OCI-LY7 (cell line): Measurements from ENCODE around the gene ABR. TPM values are rescaled to one million over a fixed set of nuclear protein-coding genes. Genes with fewer than 3 reads are reported as not detected.

Experiments
- BruUV-seq: library from RNA; stranded (reverse); fragments of 400-500 nt; replicated peaks from 2 replicates; lab custom pipeline; 2021; lab: Mats Ljungman, UMichigan
- CTCF ChIA-PET: fragments of 300-600 bp; sonication (Branson Sonifier 250); formaldehyde crosslinking; loops from one replicate; lab custom pipeline; 2022; ENCODE audit warnings: antibody characterized with exemption; ENCODE audit not compliant: unreplicated experiment; lab: Charles Lee
- POLR2A ChIA-PET: fragments of 300-600 bp; sonication (Branson Sonifier 250); formaldehyde crosslinking; loops from one replicate; lab custom pipeline; 2022; ENCODE audit warnings: antibody characterized with exemption; lab: Charles Lee
- DNase-seq: peaks from one replicate; pipeline ENCODE4 v3.0.0-alpha.2; 2015; ENCODE audit warnings: low spot score
- H2AFZ ChIP-seq: fragments of 200-600 bp; sonication (generic), shearing (Covaris generic); 2 replicates; pipeline ENCODE4 v1.6.1; 2014; ENCODE audit warnings: mild to moderate bottlenecking, antibody characterized with exemption, low read length, moderate library complexity
- H3K27ac ChIP-seq: fragments of 200-600 bp; sonication (generic); 2 replicates; pipeline ENCODE4 v1.5.1; 2014; ENCODE audit warnings: mixed run types, low read depth, mild to moderate bottlenecking, moderate library complexity, low read length, inconsistent platforms; ENCODE audit not compliant: poor library complexity, severe bottlenecking
- H3K36me3 ChIP-seq: fragments of 200-600 bp; sonication (generic); 2 replicates; pipeline ENCODE4 v1.6.1; 2014; ENCODE audit warnings: mild to moderate bottlenecking, antibody characterized with exemption, low read length, moderate library complexity, mixed read lengths; ENCODE audit not compliant: insufficient read depth
- H3K4me1 ChIP-seq: fragments of 200-600 bp; sonication (generic); 2 replicates; pipeline ENCODE4 v1.5.1; 2014; ENCODE audit warnings: mild to moderate bottlenecking, low read length; ENCODE audit not compliant: insufficient read depth, poor library complexity, severe bottlenecking
- H3K4me2 ChIP-seq: fragments of 200-600 bp; sonication (generic); 2 replicates; pipeline ENCODE4 v1.6.1; 2014; ENCODE audit warnings: mild to moderate bottlenecking, low read length
- H3K4me3 ChIP-seq: fragments of 200-600 bp; sonication (generic); 2 replicates; pipeline ENCODE4 v1.5.1; 2014; ENCODE audit warnings: mild to moderate bottlenecking, low read depth, low read length; ENCODE audit not compliant: poor library complexity, severe bottlenecking
- H3K79me2 ChIP-seq: fragments of 200-600 bp; sonication (generic); 2 replicates; pipeline ENCODE4 v1.6.1; 2016; ENCODE audit warnings: low read depth, mild to moderate bottlenecking, low read length, moderate library complexity, mixed read lengths; ENCODE audit not compliant: insufficient read depth
- H3K9me2 ChIP-seq: fragments of 200-600 bp; sonication (generic); 2 replicates; pipeline ENCODE4 v1.6.1; 2016; ENCODE audit warnings: mild to moderate bottlenecking, low read length, mixed read lengths; ENCODE audit not compliant: insufficient read depth
- H3K9me3 ChIP-seq: fragments of 200-600 bp; sonication (generic); 2 replicates; pipeline ENCODE4 v1.6.1; 2014; ENCODE audit warnings: mild to moderate bottlenecking, mixed run types, low read length, mixed read lengths
- H4K20me1 ChIP-seq: fragments of 200-600 bp; sonication (generic); 2 replicates; pipeline ENCODE4 v1.6.1; 2014; ENCODE audit warnings: mild to moderate bottlenecking, antibody characterized with exemption, low read length, moderate library complexity, mixed read lengths; ENCODE audit not compliant: insufficient read depth
- EZH2phosphoT487 ChIP-seq: fragments of 200-600 bp; sonication (generic); IDR thresholded peaks from 2 replicates; pipeline ENCODE4 v1.6.1; 2018; ENCODE audit warnings: low read depth, borderline replicate concordance, mild to moderate bottlenecking, mixed run types, antibody characterized with exemption, low read length, moderate library complexity, mixed read lengths
- intact Hi-C: fragments of 100-400 bp; cut with micrococcal nuclease; formaldehyde crosslinking; loops from one replicate; pipeline ENCODE4 v1.10.0; 2022; ENCODE audit not compliant: unreplicated experiment
- total RNA-seq, 2 experiments: library from RNA; depleted of rRNA in 1 of 2; stranded (reverse); fragments of >200 nt in 1 of 2; shearing (Covaris generic) in 1 of 2; gene quantifications; 2 replicates each; pipeline ENCODE4 v1.2.3, GENCODE V29; 2014 to 2022
- TF ChIP-seq, protein P1 (sequence below): fragments of 200-600 bp; sonication (generic); conservative IDR thresholded peaks from 2 replicates; pipeline ENCODE4 v1.5.1; 2014; ENCODE audit warnings: mild to moderate bottlenecking, antibody characterized with exemption, low read length, moderate library complexity, mixed read lengths

The ABR gene
- total RNA-seq, 2 experiments from 2014 or later, result 164 to 181 TPM

DNA sequence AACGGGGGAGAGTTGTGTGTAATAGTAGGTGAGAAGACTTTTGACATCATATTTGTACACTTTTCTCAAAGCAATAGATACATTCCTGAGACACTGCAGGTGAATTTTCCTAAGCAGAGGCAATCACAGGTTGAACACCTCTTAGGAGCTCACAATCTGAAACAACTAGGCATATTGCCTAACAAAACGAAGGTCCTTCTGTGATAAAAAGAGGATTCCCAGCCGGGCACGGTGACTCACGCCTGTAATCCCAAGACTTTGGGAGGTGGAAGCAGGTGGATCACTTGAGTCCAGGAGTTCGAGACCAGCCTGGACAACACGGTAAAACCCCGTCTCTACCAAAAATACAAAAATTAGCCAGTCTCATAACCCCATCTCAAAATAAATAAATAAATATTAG lies 217.6 kb downstream of the ABR start:
- Histone ChIP-seq H3K9me2 (no peaks in the 10 kb centered on the region), H3K4me3 (no peak overlapping the region), H3K27ac (no peak overlapping the region), H3K79me2 (no peaks in the 10 kb centered on the region), H3K9me3 (no peaks in the 10 kb centered on the region), H2AFZ (no peak overlapping the region), H3K36me3 (no peaks in the 10 kb centered on the region), H4K20me1 (no peaks in the 10 kb centered on the region), H3K4me1 (no peaks in the 10 kb centered on the region), H3K4me2 (no peak overlapping the region)
- TF ChIP-seq, protein P1, sequence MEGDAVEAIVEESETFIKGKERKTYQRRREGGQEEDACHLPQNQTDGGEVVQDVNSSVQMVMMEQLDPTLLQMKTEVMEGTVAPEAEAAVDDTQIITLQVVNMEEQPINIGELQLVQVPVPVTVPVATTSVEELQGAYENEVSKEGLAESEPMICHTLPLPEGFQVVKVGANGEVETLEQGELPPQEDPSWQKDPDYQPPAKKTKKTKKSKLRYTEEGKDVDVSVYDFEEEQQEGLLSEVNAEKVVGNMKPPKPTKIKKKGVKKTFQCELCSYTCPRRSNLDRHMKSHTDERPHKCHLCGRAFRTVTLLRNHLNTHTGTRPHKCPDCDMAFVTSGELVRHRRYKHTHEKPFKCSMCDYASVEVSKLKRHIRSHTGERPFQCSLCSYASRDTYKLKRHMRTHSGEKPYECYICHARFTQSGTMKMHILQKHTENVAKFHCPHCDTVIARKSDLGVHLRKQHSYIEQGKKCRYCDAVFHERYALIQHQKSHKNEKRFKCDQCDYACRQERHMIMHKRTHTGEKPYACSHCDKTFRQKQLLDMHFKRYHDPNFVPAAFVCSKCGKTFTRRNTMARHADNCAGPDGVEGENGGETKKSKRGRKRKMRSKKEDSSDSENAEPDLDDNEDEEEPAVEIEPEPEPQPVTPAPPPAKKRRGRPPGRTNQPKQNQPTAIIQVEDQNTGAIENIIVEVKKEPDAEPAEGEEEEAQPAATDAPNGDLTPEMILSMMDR, result no peak
- no peak for TF ChIP-seq EZH2phosphoT487
- intact Hi-C loops, result no loop called here
- ChIA-PET POLR2A (interaction anchor here (0.6 kb wide), 1 partner anchor 18 kb away, joined by 3 read pairs; no protein-coding TSS in a partner anchor), CTCF (no interaction called here)
- no peak for DNase-seq
- no TSS peak for BruUV-seq

DNA sequence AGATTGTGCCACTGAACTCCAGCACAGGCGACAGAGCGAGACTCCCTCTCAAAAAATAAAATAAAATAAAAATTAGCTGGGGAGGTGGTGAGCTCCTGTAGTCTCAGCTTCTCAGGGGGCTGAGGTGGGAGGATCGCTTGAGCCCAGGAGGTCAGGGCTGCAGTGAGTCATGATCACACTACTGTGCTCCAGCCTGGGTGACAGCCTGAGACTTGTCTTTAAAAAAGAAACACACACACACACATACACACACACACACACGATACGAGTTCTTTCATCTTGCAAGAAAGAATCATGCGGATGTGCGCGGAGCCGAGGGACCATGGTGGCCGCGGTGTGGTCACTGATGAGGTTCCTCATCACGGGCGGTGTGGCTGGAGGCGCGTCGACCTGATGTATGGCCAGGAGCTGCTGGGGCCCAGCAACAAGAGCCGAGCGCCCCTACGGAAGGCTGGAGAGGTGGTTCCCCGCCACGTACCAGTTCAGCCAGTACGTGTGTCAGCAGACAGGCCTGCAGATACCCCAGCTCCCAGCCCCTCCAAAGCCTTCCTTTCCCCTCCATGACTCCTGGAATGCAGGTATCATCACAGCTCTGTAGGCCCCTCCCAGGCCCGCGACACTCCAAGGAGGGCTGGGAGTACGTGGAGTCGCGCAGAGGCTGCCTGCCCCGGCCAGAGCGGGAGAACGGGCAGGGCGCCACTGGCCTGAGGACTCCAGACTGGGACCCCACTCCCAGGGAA lies 220.9 kb downstream of the ABR start:
- intact Hi-C loops, result no loop called here
- no peaks in the 10 kb centered on the region for H3K9me2 ChIP-seq
- BruUV-seq, result no TSS peak
- CTCF ChIA-PET, result no interaction called here
- H3K4me3 ChIP-seq, result no peak overlapping the region
- no peak overlapping the region for H3K27ac ChIP-seq
- no peaks in the 10 kb centered on the region for H3K36me3 ChIP-seq
- H3K79me2 ChIP-seq, result no peaks in the 10 kb centered on the region
- H2AFZ ChIP-seq, result no peak overlapping the region
- no peak for DNase-seq
- no peaks in the 10 kb centered on the region for H3K4me1 ChIP-seq
- POLR2A ChIA-PET, result interaction anchor here (0.7 kb wide), 1 partner anchor 62 kb away, joined by 3 read pairs; no protein-coding TSS in a partner anchor
- H3K9me3 ChIP-seq, result no peaks in the 10 kb centered on the region
- no peaks in the 10 kb centered on the region for H4K20me1 ChIP-seq
- TF ChIP-seq EZH2phosphoT487, result no peak
- TF ChIP-seq, protein P1, result no peak
- no peak overlapping the region for H3K4me2 ChIP-seq

DNA sequence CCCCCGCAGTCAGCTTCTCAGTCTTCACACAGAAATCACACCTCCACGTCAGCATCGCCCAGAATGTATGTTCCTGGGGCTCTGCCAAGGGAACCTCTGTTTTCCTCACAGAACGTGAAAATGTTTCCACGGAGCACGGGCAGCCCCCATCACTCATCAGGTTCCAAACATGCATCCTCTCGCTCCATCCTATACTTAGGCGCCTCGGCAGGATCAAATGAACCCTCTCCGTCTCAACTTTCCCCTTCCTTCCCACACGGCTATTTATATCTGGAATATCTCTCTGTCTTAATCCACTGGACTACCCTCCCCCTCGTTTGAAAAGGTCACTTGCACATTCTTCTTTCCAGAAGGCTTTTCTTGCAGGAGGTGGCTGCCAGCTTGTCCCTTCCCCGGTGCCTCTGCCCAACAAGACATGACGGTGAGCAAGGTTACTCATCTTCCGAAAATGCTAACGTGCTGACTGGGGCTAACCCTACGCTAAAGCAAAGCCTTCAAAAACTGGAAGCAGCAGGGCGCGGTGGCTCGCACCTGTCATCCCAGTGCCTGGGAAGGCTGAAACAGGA lies 221.8 kb downstream of the ABR start:
- Histone ChIP-seq H4K20me1 (no peaks in the 10 kb centered on the region), H2AFZ (no peak overlapping the region), H3K4me1 (no peaks in the 10 kb centered on the region), H3K4me3 (no peak overlapping the region), H3K27ac (no peak overlapping the region), H3K36me3 (no peaks in the 10 kb centered on the region), H3K79me2 (no peaks in the 10 kb centered on the region), H3K9me2 (no peaks in the 10 kb centered on the region), H3K9me3 (no peaks in the 10 kb centered on the region), H3K4me2 (no peak overlapping the region)
- ChIA-PET CTCF (no interaction called here), POLR2A (interaction anchor here (0.5 kb wide), 1 partner anchor 15 kb away, joined by 5 read pairs; no protein-coding TSS in a partner anchor)
- intact Hi-C loops, result no loop called here
- no peak for DNase-seq
- no TSS peak for BruUV-seq
- no peak for TF ChIP-seq EZH2phosphoT487
- TF ChIP-seq, protein P1, result no peak
